Erythroblast (primary cell): ENCODE measurements around the gene NANP.
"Not testable (repeated sequence)": the region's sequence is repeated elsewhere in the genome, so short reads cannot be mapped to it uniquely, and the experiment has no call there.

Experiments used
- GATA1 ChIP-seq: IDR thresholded peaks from 2 replicates; pipeline ENCODE4 v1.6.1; 2011; ENCODE audit warnings: low read depth, mild to moderate bottlenecking, control low read depth, low read length, moderate library complexity
- POLR2A ChIP-seq: IDR thresholded peaks from 2 replicates; pipeline ENCODE4 v1.6.1; 2011; ENCODE audit warnings: mild to moderate bottlenecking, low read length

- TF ChIP-seq POLR2A, GATA1: not testable (repeated sequence)
These were observed 21.5 kb downstream of the NANP start for GRCh38 chr20:25602191-25602913.
